ENCODE data around the gene DISC1. TPM values are rescaled to one million over a fixed set of nuclear protein-coding genes. Genes with fewer than 3 reads are reported as not detected.

Gene DISC1
- total RNA-seq, 1 experiment from 2014 or later: 2.1 TPM

- ChIA-PET POLR2A (interaction anchor here (0.7 kb wide), 1 partner anchor 26 kb away, joined by 3 read pairs; no protein-coding TSS in a partner anchor), CTCF (interaction anchor here (0.5 to 0.6 kb wide), 2 partner anchors 241 to 1492 kb away, joined by 3 to 4 read pairs; no protein-coding TSS in a partner anchor)
- H3K9me3 Mint-ChIP-seq (ENCODE audit: unreplicated experiment): no peaks in the 10 kb centered on the region
- no peaks in the 10 kb centered on the region for H3K36me3 Mint-ChIP-seq (ENCODE audit: insufficient read depth, unreplicated experiment)
- H3K4me1 Mint-ChIP-seq (ENCODE audit: insufficient read depth, unreplicated experiment): peaks cover 5% of the 10 kb centered on the region
- no TSS peak for BruUV-seq (replicated peaks)
- H3K27ac Mint-ChIP-seq (ENCODE audit: low read depth, unreplicated experiment): no peak overlapping the region
- no peaks in the 10 kb centered on the region for H3K27me3 Mint-ChIP-seq (ENCODE audit: insufficient read depth, unreplicated experiment)
- no peak for DNase-seq (ENCODE audit: unreplicated experiment)
- no peak overlapping the region for H3K4me3 Mint-ChIP-seq (ENCODE audit: unreplicated experiment)
- intact Hi-C loops (cut with micrococcal nuclease): no loop called here
- TF ChIP-seq CTCF (IDR thresholded peaks at IDR 0.05; ENCODE audit: unreplicated experiment): no peak
Measured at GRCh38 chr1:232020352-232020751, 393.8 kb downstream of the DISC1 start.

GRCh38 chr1:232029315-232029714, 402.7 kb downstream of the DISC1 start:
- POLR2A ChIA-PET: interaction anchor here (0.6 kb wide), 1 partner anchor 1069 kb away, joined by 3 read pairs; no protein-coding TSS in a partner anchor
- CTCF ChIA-PET: no interaction called here

GRCh38 chr1:232031156-232031555, 404.6 kb downstream of the DISC1 start:
- Mint-ChIP-seq H3K9me3 (ENCODE audit: unreplicated experiment) (no peaks in the 10 kb centered on the region), H3K4me1 (ENCODE audit: insufficient read depth, unreplicated experiment) (no peaks in the 10 kb centered on the region), H3K27me3 (ENCODE audit: insufficient read depth, unreplicated experiment) (peaks cover 12% of the 10 kb centered on the region), H3K36me3 (ENCODE audit: insufficient read depth, unreplicated experiment) (no peaks in the 10 kb centered on the region), H3K27ac (ENCODE audit: low read depth, unreplicated experiment) (no peak overlapping the region), H3K4me3 (ENCODE audit: unreplicated experiment) (no peak overlapping the region)
- no peak for TF ChIP-seq CTCF (IDR thresholded peaks at IDR 0.05; ENCODE audit: unreplicated experiment)
- POLR2A ChIA-PET: interaction anchor here (0.9 kb wide), 1 partner anchor 8 kb away, joined by 3 read pairs; no protein-coding TSS in a partner anchor
- CTCF ChIA-PET: interaction anchor here (0.7 to 0.8 kb wide), 2 partner anchors 231 to 537 kb away, joined by 4 read pairs; no protein-coding TSS in a partner anchor
- intact Hi-C loops (cut with micrococcal nuclease): loop anchor here (10.0 kb wide), 1 partner anchor 276 kb away; no protein-coding TSS in a partner anchor
- no peak for DNase-seq (ENCODE audit: unreplicated experiment)
- no TSS peak for BruUV-seq (replicated peaks)

More at GRCh38 chr1:232029315-232029714, 402.7 kb downstream of the DISC1 start:
- TF ChIP-seq CTCF (IDR thresholded peaks at IDR 0.05; ENCODE audit: unreplicated experiment): no peak
- no peaks in the 10 kb centered on the region for H3K9me3 Mint-ChIP-seq (ENCODE audit: unreplicated experiment)
- intact Hi-C loops (cut with micrococcal nuclease): no loop called here
- no peaks in the 10 kb centered on the region for H3K4me1 Mint-ChIP-seq (ENCODE audit: insufficient read depth, unreplicated experiment)
- no TSS peak for BruUV-seq (replicated peaks)
- peaks cover 12% of the 10 kb centered on the region for H3K27me3 Mint-ChIP-seq (ENCODE audit: insufficient read depth, unreplicated experiment)
- no peak overlapping the region for H3K4me3 Mint-ChIP-seq (ENCODE audit: unreplicated experiment)
- no peak overlapping the region for H3K27ac Mint-ChIP-seq (ENCODE audit: low read depth, unreplicated experiment)
- H3K36me3 Mint-ChIP-seq (ENCODE audit: insufficient read depth, unreplicated experiment): no peaks in the 10 kb centered on the region
- no peak for DNase-seq (ENCODE audit: unreplicated experiment)

GRCh38 chr1:232033285-232033684, 406.7 kb downstream of the DISC1 start:
- Mint-ChIP-seq H3K4me1 (ENCODE audit: insufficient read depth, unreplicated experiment) (peaks cover under 1% of the 10 kb centered on the region), H3K4me3 (ENCODE audit: unreplicated experiment) (no peak overlapping the region), H3K27me3 (ENCODE audit: insufficient read depth, unreplicated experiment) (peaks cover 12% of the 10 kb centered on the region), H3K27ac (ENCODE audit: low read depth, unreplicated experiment) (no peak overlapping the region), H3K9me3 (ENCODE audit: unreplicated experiment) (no peaks in the 10 kb centered on the region), H3K36me3 (ENCODE audit: insufficient read depth, unreplicated experiment) (no peaks in the 10 kb centered on the region)
- BruUV-seq (replicated peaks): no TSS peak
- POLR2A ChIA-PET: interaction anchor here (0.6 to 0.9 kb wide), 2 partner anchors 11 to 15 kb away, joined by 3 to 4 read pairs; no protein-coding TSS in a partner anchor
- intact Hi-C loops (cut with micrococcal nuclease): loop anchor here (10.0 kb wide), 1 partner anchor 278 kb away; no protein-coding TSS in a partner anchor
- no peak for TF ChIP-seq CTCF (IDR thresholded peaks at IDR 0.05; ENCODE audit: unreplicated experiment)
- no peak for DNase-seq (ENCODE audit: unreplicated experiment)
- CTCF ChIA-PET: no interaction called here

Measured in MCF 10A (cell line).